HG02678 (cell line): Measurements from ENCODE around the gene GGCT.

ENCODE experiments used
- ATAC-seq: cut with Tn5 transposase; IDR thresholded peaks from one replicate; pipeline ENCODE4 v1.9.1; 2021; ENCODE audit warnings: mild to moderate bottlenecking, moderate library complexity; ENCODE audit not compliant: unreplicated experiment

Gene GGCT

DNA sequence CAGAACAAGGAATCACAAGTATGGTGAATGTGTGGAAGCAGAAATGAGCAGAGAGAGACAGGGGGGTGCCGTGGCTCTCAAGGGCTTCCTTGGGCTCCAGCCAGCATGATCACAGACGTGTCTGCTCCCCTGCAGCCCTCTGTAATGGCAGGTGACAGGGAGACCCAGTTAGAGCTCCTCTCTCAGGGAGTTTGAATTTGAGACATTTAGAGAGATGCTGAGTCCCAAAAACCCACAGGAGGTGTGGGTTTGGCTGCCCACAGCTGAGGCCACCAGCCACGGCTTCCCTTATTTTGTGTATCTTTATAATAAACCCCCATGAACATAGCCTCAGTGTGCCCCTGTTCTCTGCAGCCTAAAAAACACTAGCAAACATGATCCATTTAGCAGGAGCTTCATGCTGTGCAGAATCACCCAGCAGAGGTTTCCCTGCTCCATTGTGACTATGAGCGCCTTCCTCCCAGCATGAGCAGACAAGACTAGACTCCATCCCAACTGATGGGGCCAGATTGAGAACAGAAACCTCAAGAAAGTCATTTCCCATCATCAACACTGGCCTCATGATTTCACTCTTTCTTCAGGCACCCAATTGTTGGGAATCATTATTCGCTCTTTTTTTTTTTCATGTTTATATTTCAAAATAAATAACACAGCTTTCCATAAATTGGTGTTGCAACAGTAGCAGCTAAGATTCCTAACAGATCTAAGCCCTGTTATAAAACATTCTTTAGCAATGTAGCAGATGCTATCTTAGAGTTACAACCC, 39.4 kb downstream of the GGCT start:
- no peak for ATAC-seq

DNA sequence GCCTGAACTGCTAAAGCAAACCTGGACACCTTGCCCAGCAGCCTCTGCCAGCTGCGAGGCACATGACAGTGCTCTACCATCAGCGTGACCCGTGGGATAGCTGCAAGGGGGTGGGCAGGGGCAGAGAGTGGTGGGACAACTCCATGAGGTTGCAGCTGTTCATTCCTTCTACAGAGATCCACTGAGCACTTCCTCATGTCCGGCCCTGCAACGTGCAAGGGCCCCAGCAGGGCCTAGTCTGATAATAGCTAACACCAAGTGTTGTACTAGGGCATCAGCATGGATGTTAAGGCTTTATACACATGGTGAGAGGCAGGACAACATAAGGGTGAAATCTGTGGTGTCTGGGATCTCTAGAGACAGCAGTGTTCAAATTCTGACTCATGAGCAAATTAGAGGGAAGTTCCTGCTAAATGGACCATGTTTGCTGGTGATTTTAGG, 40.4 kb downstream of the GGCT start:
- ATAC-seq = peak; percentile 59

DNA sequence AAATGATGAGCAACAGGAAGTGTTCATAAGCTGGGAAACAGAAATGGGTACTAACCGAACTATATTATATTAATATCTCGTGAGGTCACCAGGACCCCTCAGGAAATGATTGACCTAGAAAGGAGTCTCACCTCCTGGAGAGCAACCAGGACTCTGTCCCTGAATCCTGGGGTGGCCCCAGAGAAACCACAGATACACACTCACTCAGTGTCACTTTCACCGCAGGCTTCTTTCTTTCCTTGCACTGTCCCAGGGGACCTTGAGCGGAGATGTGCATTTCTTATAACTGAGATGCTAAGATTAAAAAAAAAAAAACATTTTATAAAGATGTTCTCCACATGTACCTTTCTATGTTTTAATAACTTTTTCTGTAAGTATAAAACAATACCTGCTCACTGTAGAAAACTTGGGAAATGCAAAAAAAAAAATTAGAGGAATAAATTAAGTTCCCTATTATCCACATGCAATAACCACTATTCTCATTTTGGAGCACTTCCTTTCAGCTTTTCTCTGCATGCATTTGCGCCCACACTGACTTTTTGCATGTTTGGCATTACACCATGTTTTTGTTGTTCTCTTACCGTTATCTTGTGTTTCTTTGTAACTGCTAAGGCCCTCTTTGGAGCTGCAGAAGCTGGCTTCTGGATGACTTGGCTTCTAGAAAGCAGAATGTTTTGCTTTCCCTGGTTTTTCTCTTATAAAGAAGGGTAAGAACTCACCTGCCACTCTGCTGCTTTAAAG, 41.1 kb downstream of the GGCT start:
- peak; percentile 58 for ATAC-seq

DNA sequence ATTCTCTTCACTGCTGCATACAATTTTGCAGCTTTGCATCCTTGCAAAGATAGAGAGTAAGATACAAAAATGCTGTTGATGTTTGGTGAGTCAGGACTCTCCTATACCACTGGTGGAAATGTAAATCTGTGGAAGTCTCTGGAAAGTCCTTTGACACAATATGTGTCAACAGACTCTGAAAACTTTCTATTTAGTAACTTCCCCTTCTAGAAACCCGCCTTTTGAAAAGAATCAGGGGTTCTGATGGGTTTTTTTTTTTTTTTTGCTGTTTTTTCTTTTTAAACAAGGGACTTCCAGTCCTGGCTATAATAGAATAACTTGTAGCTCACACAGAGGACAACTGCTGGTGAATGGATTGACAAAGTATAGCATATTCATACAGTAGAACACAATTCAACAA, 42.5 kb downstream of the GGCT start:
- no peak for ATAC-seq

DNA sequence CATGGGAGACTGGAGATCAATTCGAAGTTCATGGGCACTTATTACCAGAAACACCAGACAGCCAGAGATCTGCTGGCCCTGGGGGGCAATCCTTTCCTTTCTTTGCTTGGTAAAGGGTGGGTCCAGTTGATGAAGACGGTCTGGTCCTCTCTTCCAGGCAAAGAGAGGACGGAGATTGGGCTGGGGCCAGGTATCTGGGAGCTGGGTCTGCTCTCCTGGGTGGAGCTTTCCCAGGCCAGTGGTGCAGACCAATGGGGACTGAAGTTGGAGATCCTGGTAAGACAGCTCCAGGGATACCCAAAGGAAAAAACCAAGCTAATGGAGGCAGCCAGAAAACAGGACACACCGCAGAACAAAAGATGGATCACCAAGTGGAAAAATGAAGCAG, 44.4 kb downstream of the GGCT start:
- no peak for ATAC-seq

DNA sequence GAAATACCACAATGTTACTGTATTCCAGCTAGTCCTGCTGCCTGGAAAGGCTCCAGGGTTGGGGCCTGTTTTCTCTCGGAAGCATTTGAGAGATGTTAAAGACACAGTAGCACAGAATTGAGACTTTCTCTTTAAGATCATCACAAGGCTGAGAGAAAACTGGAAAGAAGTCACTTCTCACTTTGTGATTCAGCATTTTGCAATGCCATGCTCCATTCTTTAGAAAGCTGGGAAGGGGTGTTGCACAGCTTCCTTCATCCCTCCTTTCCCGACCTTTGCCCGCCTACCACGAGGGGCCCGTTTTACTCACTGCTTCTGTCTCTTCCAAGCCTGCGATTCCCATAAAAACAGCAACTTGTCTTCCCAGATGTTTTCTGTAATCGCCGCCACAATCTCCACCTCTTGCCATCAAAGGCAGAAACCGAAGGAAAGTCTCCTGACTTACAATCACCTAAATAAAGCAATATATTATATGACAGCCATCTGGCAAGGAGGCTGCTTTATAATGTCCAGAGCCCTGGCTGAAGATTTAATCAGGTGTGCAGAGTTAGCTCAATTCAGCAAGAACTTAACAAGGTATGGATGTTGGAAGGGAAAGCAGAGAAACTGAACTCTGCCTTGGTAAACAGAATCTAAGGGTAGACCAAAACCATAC, 44.9 kb downstream of the GGCT start:
- no peak for ATAC-seq

DNA sequence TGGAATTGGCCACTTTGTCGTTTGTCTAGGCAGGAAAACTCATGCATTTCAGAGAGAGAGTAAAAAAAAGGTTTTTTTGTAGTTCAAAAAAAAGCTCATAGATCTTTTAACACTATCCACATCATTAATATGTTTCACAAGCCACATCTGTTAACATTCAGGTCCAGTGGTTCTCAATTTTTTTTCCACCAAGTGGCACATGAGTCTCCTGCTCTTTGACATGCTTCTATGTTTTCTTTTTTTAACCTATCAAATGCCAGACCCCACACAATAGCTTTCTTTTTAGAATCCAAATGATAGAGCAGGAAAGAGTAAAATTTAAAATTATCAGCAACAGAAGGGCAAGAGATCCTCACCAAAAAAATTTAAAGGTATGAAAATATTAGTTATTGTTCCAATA, 46.3 kb downstream of the GGCT start:
- no peak for ATAC-seq

DNA sequence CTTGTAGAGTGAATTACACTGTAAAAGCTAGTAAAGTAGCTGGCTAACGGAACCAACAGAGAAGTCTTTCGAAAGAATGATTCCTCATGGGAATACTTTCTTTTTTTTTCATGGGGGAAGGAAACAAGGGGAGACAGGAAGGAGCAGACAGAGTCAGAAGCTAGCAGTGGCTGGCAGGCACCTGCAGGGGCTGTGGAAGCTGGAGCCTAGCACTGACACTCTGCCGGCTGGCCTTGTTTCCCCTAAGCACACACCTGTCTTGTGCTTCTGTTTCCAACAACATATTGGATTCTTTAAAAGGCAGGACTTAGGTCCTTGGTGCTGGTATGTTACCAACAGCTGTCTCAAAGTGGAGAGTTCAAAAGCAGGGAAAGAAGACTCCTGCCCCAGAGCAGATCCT, 50.7 kb downstream of the GGCT start:
- ATAC-seq = no peak

DNA sequence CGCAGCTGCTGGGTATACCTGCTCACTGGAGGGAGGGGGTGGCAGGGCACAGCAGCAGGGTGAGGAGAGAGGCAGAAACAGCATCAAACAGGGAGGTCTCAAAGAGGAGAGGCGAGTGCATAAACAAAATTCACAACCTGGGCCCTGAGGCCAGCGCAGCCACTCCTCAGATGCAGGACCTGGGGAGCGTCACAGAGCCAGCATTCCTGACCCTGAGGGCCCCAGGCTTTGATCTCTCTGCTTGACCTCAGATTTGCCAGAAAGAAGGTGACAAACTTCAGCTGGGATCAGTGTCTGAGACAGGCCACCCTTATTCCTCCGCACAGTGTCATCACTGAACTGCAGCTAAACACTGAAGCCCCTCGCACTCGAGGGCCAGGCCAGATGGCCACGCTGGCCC, 51.6 kb downstream of the GGCT start:
- no peak for ATAC-seq

DNA sequence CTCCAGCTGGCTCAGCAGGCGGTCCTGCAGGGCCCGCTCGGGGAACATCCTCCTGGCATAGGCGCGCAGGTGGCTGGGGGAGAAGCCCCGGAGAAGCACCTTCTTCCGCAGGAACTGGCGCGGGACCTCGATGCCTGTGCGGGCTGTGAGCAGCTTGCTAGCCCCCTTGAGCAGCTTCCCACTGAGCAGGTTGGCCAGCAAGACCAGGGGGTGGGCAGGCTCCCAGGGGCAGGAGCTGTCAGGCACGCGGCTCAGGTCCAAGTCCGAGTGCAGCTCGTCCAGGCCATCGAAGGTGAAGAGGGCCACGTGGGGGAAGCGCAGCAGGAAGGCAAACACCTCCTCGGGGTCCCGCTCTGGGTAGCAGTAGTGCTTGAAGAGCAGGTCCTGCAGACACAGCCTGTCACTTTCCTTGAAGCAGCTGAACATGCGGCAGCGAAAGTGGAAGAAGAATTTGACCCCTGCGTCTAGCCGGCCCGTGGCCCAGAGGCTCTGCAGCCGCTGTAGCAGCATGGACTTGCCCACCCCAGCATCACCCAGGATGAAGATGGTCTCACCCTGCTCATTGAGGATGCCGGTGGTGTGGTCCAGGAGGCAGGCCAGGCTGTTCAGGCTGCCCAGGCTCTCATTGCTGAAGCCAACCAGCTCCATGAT, 52.2 kb downstream of the GGCT start:
- ATAC-seq = no peak

DNA sequence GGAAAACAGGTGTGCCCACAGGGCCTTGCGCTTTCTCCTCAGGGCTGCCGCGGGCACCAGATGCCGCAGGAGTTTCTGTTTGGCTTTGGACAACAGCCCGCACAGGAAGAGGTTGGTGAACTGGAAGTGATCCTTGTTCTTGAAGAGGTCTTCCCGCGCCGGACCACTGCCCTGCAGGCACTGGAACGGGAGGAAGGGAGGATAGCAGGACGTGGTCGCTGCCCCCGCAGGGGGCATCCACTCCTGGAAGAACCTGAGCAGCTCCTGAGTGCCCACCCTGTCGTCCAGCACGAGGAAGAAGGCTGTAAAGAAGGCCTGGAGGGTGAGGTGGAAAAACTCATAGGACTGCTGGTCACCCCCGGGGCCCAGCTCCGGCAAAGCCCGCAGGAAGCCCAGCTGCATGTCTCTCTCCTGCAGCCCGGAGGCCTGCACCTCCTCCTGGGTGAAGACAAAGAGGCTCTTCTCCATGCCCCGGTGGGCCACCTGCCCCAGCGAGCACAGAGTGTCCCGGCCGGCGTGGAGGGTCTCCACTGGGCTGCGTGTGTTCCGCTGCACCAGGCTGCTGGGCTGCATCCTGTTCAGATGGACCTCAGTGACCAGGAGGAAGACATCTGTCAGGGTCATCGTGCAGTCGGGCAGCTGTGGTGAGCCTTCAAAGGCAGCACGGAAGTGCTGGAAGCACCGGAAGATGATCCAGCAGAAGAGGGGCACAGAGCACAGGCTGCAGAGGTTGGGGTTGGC, 52.9 kb downstream of the GGCT start:
- no peak for ATAC-seq

DNA sequence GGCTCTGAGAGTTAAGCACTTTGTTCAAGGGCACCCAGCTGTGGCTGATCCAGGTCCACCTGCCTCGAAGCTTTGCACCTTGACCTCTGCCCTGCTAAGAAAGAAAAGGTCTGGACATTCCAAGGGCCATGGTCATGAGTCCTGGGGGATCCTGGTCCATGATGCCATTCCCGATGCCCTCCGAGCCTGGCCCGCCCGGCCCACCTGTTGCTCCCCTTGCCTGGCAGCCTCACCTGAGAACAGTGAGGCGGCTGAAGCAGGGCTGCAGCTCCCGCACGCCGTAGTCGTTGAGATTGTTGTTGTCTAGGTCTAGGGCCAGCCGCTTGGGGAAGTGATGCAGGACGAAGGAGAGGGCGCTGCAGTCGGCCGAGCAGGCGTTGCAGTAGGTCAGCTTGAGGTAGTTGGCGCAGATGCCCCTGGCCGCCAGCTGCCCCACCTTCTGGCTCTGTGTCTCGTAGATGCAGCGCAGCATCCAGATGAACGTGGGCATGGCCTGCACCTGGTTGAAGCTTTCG, 53.6 kb downstream of the GGCT start:
- no peak for ATAC-seq

DNA sequence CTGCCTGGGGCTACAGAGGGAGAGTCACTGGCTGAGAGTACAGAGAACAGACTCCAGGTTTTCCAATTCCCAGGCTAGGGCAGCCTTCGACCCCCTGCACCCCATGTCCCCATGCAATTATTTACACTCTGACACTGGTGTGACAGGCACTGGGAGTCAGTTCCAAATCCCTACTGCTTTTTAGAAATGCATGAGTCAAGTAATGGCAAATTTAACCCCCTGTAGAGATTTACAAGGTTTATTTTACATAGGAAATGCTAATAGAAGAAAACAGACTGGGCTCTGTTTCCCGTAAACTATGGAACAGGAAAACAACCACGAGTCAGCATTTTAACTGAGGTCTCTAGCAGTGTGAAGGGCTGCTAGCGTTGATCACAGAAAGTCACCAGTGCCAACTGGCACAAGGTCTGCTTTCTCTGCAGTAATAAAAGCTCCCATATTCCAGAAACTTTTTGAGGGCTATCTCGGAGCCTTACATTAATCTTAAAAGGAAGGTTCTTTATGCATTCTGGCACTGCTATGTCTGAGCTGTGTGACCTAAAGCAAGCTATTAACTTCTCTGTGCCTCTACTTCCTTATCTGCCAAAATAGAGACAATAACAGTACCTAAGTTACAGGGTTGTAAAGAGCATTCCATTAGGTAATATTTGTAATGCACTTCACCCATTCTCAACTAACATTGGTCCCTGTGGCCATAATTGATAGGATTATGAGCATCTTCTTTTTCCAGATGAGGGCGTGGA, 54.2 kb downstream of the GGCT start:
- no peak for ATAC-seq

DNA sequence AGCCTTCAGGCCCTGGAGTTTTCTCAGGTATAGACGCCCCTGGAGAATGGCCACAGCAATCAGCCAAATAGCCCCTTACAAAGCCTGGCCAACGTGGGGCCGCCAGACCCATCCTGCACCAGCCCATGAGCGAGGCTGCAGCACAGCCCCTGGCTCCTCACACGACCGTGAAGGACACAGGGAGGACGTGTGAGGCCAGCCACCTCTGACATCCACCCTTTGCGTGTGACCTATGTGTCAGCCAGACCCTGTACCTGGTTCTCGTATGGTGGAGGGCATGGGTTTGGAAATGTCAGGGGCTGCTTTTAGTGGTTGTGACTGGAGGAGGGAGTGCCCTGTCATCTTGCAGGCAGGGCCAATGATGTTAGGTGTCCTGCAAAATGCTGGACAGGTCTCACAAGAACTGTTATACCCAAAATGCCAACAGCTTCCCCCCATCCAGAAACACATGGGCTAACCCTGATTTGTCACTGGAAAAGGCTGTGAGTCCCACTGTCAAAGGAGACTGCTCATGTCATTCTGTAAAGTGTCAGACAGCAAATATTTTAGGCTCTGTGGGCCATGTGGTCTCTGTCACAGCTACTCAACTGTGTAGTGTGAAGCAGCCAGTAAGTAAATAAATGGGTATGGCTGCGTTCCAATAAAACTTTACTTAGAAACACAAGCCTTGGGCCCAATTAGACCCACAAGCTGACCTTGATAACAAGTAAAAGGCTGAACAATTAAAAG, 56.0 kb downstream of the GGCT start:
- no peak for ATAC-seq

DNA sequence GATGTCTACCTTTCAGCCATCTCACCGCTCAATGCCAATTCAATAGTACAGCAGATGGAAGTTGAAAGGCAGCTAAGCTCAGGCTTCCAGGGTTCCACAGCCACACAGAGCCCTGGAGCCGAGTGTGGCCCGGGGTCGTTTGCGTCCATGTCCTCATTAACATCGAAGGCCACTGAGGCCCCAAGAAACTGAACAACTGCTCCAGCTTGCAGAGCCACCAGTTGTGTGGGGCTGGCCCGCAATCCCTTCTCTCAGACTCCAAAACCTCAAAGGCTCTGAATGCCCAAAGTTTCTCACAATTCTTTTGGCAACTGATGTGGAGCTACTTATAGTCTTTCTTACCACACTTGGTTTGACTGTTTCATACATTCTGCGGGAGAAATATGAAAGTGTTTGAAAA, 57.2 kb downstream of the GGCT start:
- ATAC-seq = no peak
